ENCODE results near the gene DNAH2.

- TF ChIP-seq CTCF (conservative IDR thresholded peaks at IDR 0.05; ENCODE audit: low read depth, low read length) = no peak
- no peak for TF ChIP-seq CEBPB (IDR thresholded peaks at IDR 0.05; ENCODE audit: low read depth, low read length)
- TF ChIP-seq POLR2A (IDR thresholded peaks at IDR 0.05; ENCODE audit: low read depth, low read length) = no peak
- no peak for TF ChIP-seq MXI1 (IDR thresholded peaks at IDR 0.05; ENCODE audit: borderline replicate concordance, low read depth, low read length)
- TF ChIP-seq NFE2L2 (IDR thresholded peaks at IDR 0.05; ENCODE audit: low read depth, low read length) = no peak
- TF ChIP-seq ELK1 (IDR thresholded peaks at IDR 0.05; ENCODE audit: borderline replicate concordance, low read depth, low read length) = no peak
Observed at GRCh38 chr17:7748076-7748775, 30.7 kb downstream of the DNAH2 start.
